Neural progenitor cell (in vitro differentiated cells): ENCODE measurements around the gene ABCF1.

Source experiments
- EZH2 ChIP-seq: fragments of 200-600 bp; sonication (generic); IDR thresholded peaks from 2 replicates; pipeline ENCODE4 v1.6.1; 2017; ENCODE audit warnings: antibody characterized with exemption, mild to moderate bottlenecking, moderate library complexity
- EZH2phosphoT487 ChIP-seq: fragments of 200-600 bp; sonication (generic); IDR thresholded peaks from 2 replicates; pipeline ENCODE4 v1.6.1; 2017; ENCODE audit warnings: antibody characterized with exemption
- TF ChIP-seq, protein P1 (sequence below): fragments of 200-600 bp; sonication (generic); IDR thresholded peaks from 2 replicates; pipeline ENCODE4 v1.5.1; 2017; ENCODE audit warnings: antibody characterized with exemption, mild to moderate bottlenecking

DNA sequence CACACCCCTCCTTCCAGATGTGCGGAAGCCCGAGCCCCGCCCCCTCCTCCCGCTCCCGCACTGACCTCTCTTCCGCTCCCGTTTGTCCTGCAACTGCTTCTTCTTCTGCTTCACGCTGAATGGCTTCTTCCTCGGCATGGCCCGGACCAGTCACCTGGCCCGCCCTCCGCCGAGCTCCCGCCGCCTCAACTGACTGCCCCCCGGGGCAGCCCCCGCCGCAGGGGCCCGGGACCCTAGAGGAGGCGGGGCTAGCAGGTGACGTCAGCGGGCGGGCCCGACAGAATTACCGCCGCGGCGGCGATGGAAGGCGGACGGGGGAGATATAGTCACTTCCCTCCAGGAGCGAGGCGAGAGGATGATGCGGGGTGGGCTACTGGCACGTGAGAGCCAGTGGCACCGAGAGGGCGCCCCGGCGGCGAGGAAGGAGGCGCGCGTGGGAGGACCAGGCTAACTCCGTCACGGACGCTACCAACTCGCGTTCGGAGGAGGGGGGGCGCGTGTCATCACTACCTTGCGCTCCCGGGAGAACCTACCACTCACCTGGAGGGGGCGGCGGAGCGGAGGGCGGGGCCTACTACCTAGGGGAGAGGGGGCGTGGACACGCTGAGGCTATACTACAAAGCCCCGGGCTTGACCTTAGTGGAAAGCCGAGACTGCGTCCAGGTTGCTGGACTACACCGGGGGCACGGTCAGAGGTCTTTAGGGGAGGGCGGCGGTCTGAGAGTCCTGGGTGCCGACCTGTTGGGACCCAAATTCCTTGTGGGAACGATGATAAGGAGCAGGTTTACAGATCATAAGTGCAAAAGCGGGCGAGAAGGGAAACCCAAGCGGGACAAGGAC lies 15.0 kb upstream of the ABCF1 start, which contains the start of gene GNL1:
- TF ChIP-seq, protein P1, sequence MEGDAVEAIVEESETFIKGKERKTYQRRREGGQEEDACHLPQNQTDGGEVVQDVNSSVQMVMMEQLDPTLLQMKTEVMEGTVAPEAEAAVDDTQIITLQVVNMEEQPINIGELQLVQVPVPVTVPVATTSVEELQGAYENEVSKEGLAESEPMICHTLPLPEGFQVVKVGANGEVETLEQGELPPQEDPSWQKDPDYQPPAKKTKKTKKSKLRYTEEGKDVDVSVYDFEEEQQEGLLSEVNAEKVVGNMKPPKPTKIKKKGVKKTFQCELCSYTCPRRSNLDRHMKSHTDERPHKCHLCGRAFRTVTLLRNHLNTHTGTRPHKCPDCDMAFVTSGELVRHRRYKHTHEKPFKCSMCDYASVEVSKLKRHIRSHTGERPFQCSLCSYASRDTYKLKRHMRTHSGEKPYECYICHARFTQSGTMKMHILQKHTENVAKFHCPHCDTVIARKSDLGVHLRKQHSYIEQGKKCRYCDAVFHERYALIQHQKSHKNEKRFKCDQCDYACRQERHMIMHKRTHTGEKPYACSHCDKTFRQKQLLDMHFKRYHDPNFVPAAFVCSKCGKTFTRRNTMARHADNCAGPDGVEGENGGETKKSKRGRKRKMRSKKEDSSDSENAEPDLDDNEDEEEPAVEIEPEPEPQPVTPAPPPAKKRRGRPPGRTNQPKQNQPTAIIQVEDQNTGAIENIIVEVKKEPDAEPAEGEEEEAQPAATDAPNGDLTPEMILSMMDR, result peak; percentile 13
- TF ChIP-seq EZH2 (peak; percentile 17), EZH2phosphoT487 (no peak)
